ENCODE results near the gene RRAGD.
A peak's percentile ranks its signal among the peaks of the same experiment; 100 is the strongest.

The RRAGD gene

GRCh38 chr6:89432875-89433251, 20.8 kb upstream of the RRAGD start, which contains the start of gene ANKRD6:
Gene ANKRD6 (plus strand): TSS chr6:89433152. CDS start chr6:89566977, 133,825 bp downstream.
- peak; percentile 96 for ATAC-seq
- no peaks in the 10 kb centered on the region for H3K9me3 Mint-ChIP-seq
- H3K4me1 Mint-ChIP-seq = peaks cover 20% of the 10 kb centered on the region
- H3K27ac Mint-ChIP-seq = peak within 1 kb of the TSS; percentile 71
- H3K4me3 Mint-ChIP-seq = peak within 1 kb of the TSS; percentile 78
- DNase-seq = peak; percentile 91
- H3K36me3 Mint-ChIP-seq (ENCODE audit: low read depth) = no peaks in the 10 kb centered on the region
- peaks cover 12% of the 10 kb centered on the region for H3K27me3 Mint-ChIP-seq

DNA sequence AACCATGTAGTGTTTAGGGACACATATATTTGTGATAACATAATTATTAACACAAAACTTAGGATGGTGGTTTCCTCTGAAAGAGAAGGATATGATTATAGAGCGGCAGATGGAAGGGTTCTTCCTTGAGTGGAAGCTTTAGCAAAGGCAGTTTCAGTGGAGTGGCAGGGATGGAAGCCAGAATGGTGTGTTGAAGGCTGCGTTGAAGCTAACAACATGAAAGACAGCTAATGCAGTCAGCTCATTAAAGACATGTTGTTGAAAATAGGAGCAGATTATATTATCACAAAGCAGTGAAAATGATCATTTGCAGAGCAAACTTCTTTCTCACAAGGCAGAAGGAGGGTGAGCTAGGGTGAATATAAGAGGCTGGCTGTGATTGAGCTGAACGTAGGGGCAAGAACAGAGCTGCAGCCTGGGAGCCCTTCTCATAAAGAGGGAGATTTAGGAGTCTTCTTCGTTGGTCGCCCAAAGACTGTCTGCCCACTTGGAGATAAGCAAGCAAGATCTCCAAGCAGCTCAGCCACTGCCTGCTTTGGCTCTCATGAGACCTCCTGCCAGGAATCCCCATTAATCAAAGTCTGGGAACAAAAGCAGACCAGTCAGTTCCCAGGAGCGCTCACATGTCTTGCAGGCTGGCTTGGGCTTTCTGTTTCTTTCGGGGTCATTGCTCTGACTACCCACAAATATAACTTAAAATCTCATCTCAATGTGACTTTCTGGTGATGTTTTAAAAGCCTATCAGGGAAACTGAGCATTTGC, 18.3 kb upstream of the RRAGD start:
- H3K4me3 Mint-ChIP-seq = no peak overlapping the region
- H3K4me1 Mint-ChIP-seq = peaks cover 16% of the 10 kb centered on the region
- H3K9me3 Mint-ChIP-seq = no peaks in the 10 kb centered on the region
- peaks cover 15% of the 10 kb centered on the region for H3K27me3 Mint-ChIP-seq
- H3K36me3 Mint-ChIP-seq (ENCODE audit: low read depth) = no peaks in the 10 kb centered on the region
- DNase-seq (no peak), ATAC-seq (no peak)
- H3K27ac Mint-ChIP-seq = no peak overlapping the region

- no peaks in the 10 kb centered on the region for H3K9me3 Mint-ChIP-seq
- no peak overlapping the region for H3K27ac Mint-ChIP-seq
- H3K27me3 Mint-ChIP-seq = peaks cover 9% of the 10 kb centered on the region
- H3K4me3 Mint-ChIP-seq = no peak overlapping the region
- H3K4me1 Mint-ChIP-seq = peaks cover 12% of the 10 kb centered on the region
- no peak for ATAC-seq
- DNase-seq = no peak
- no peaks in the 10 kb centered on the region for H3K36me3 Mint-ChIP-seq (ENCODE audit: low read depth)
Observed at GRCh38 chr6:89416796-89417195, 4.7 kb upstream of the RRAGD start.

DNA sequence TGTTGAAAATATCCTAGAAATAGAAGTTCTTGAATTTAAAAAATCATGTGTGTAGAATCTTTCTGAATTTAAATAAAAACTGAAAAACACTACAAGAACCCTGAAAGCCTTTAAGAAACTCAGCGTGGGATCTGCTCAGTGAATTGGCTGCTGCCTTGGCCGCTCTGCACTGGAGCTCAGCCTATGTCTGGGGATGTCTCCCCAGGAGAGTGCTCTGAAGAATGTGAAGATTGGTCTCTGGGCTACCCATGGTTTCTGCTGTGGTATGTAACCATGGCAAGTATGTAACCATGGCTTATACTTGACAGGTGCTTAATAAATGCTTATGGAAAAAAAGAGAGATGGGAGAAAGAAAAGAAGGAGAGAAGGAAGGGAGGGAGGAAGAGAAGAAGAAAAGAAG, 3.1 kb upstream of the RRAGD start:
- no peak for ATAC-seq
- Mint-ChIP-seq H3K9me3 (no peaks in the 10 kb centered on the region), H3K27me3 (peaks cover 9% of the 10 kb centered on the region)

GRCh38 chr6:89414215-89414614, 2.1 kb upstream of the RRAGD start:
- ATAC-seq (no peak), DNase-seq (no peak)
- Mint-ChIP-seq H3K36me3 (ENCODE audit: low read depth) (no peaks in the 10 kb centered on the region), H3K9me3 (no peaks in the 10 kb centered on the region), H3K27ac (no peak overlapping the region), H3K4me3 (no peak overlapping the region), H3K4me1 (peaks cover 23% of the 10 kb centered on the region), H3K27me3 (peaks cover 7% of the 10 kb centered on the region)

More for the DNA sequence above, 3.1 kb upstream of the RRAGD start:
- DNase-seq = no peak
- peaks cover 20% of the 10 kb centered on the region for H3K4me1 Mint-ChIP-seq
- H3K4me3 Mint-ChIP-seq = no peak overlapping the region
- H3K27ac Mint-ChIP-seq = no peak overlapping the region
- H3K36me3 Mint-ChIP-seq (ENCODE audit: low read depth) = no peaks in the 10 kb centered on the region

- peak overlapping the region; percentile 85 for H3K4me3 Mint-ChIP-seq
- peak overlapping the region; percentile 82 for H3K27ac Mint-ChIP-seq
- no peak for ATAC-seq
- H3K4me1 Mint-ChIP-seq = peaks cover 23% of the 10 kb centered on the region
- H3K9me3 Mint-ChIP-seq = no peaks in the 10 kb centered on the region
- DNase-seq = no peak
- H3K27me3 Mint-ChIP-seq = peaks cover 7% of the 10 kb centered on the region
- no peaks in the 10 kb centered on the region for H3K36me3 Mint-ChIP-seq (ENCODE audit: low read depth)
Observed at GRCh38 chr6:89413006-89413400, 930 bp upstream of the RRAGD start.

DNA sequence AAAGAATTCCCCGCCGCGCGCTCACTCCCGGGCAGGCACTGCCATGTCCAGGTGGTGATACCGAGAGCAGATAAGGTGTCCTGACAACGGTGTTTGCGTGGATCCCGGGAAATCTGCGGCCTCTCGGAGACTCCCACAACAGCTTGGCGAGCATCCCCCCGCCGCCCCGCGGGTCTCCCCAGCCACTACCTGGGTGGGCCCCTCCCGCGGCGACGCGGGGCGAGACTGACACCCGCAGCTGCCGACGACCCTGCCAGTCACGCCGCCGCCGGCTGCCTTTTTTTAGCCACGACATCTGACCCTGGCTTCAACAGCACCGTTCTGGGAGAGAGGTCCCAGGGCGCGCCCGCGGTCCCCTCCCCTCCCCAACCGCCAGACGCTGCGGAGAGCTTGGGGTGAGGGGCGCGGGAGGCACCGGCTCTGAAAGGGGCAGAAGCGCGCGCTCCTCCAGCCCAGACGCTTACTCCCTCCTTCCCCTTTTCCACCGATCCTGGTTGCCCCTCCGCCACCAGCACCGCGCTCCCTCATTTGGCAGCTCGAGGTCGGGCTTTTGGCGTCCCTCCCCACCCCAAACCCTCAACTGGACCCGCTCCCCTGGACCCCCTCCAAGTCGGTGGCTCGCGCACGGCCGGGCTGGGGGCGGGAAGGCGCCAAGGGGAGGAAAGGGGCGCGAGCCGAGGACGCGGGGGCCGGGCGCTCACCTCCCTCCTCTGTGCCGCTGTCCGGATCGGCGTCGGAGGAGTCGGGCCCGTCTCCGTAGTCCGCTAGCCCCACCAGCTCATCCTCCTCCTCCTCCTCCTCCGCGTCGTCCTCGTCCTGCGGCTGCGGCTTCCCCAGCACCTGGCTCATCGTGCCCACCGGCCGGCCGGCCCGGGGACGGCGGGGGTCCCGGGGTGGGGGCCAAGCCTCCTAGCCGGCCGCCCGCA, 665 bp downstream of the RRAGD start:
- H3K27ac Mint-ChIP-seq = peak overlapping the region; percentile 31
- DNase-seq = peak; percentile 39

GRCh38 chr6:89410788-89411144, 1.3 kb downstream of the RRAGD start:
- Mint-ChIP-seq H3K27ac (peak overlapping the region; percentile 56), H3K4me1 (peaks cover 23% of the 10 kb centered on the region), H3K36me3 (ENCODE audit: low read depth) (no peaks in the 10 kb centered on the region), H3K27me3 (peaks cover 4% of the 10 kb centered on the region), H3K4me3 (peak overlapping the region; percentile 80), H3K9me3 (no peaks in the 10 kb centered on the region)
- DNase-seq (no peak), ATAC-seq (no peak)

More for the DNA sequence above, 665 bp downstream of the RRAGD start:
- peak; percentile 58 for ATAC-seq
- no peaks in the 10 kb centered on the region for H3K9me3 Mint-ChIP-seq
- H3K4me3 Mint-ChIP-seq = peak overlapping the region; percentile 80
- peaks cover 7% of the 10 kb centered on the region for H3K27me3 Mint-ChIP-seq
- peaks cover 23% of the 10 kb centered on the region for H3K4me1 Mint-ChIP-seq
- H3K36me3 Mint-ChIP-seq (ENCODE audit: low read depth) = no peaks in the 10 kb centered on the region

- Mint-ChIP-seq H3K36me3 (ENCODE audit: low read depth) (no peaks in the 10 kb centered on the region), H3K4me3 (peak overlapping the region; percentile 80), H3K27ac (no peak overlapping the region), H3K9me3 (no peaks in the 10 kb centered on the region), H3K4me1 (peaks cover 23% of the 10 kb centered on the region), H3K27me3 (peaks cover 4% of the 10 kb centered on the region)
- no peak for ATAC-seq
- no peak for DNase-seq
Observed at GRCh38 chr6:89410231-89410761, 1.8 kb downstream of the RRAGD start.

- Mint-ChIP-seq H3K36me3 (ENCODE audit: low read depth) (no peaks in the 10 kb centered on the region), H3K9me3 (no peaks in the 10 kb centered on the region), H3K27me3 (peaks cover 4% of the 10 kb centered on the region), H3K27ac (no peak overlapping the region), H3K4me1 (peaks cover 23% of the 10 kb centered on the region), H3K4me3 (no peak overlapping the region)
- ATAC-seq (no peak), DNase-seq (no peak)
Observed at GRCh38 chr6:89409461-89410035, 2.5 kb downstream of the RRAGD start.

DNA sequence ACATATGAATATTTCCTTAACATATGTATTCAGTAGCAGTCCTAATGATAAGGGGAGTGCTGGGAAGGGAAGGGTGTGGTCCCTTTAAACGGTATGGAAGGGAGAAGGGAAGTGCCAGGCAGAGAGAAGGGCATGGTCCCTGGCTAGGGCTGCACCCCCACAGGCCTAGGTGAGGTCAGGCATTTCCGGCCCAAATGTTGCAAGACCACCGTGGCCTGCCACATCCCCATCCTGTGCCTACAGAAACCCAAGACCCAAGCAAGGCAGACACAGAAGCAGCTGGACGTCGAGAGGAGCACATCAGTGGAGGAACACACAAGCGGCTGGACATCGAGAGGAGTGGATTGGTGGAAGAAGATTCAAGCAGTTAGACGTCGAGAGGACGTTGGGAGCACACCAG, 5.9 kb downstream of the RRAGD start:
- no peaks in the 10 kb centered on the region for H3K9me3 Mint-ChIP-seq
- no peaks in the 10 kb centered on the region for H3K27me3 Mint-ChIP-seq
- H3K27ac Mint-ChIP-seq = no peak overlapping the region
- H3K4me1 Mint-ChIP-seq = peaks cover 13% of the 10 kb centered on the region
- DNase-seq (no peak), ATAC-seq (no peak)
- H3K36me3 Mint-ChIP-seq (ENCODE audit: low read depth) = no peaks in the 10 kb centered on the region
- no peak overlapping the region for H3K4me3 Mint-ChIP-seq

DNA sequence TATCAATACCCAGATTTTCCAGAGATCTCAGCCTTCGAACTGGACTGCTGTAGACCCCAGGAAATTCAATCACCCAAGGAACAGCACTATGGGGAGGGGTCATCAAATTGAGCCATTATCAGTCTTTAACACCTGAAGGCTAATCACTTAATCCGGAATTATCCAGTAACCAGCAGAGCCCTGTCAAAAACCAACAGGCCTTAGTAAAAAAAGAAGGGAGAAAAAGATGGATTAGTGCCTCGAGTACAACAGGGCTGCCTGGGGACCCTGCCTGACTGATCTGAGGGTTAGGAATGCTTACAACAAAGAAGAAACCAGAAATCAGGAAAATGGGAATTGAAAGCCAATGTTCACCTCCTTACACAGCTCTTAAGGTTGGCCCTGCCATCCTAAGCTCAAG, 7.6 kb downstream of the RRAGD start:
- Mint-ChIP-seq H3K36me3 (ENCODE audit: low read depth) (no peaks in the 10 kb centered on the region), H3K27me3 (no peaks in the 10 kb centered on the region), H3K4me1 (peaks cover 3% of the 10 kb centered on the region), H3K9me3 (no peaks in the 10 kb centered on the region), H3K4me3 (no peak overlapping the region), H3K27ac (no peak overlapping the region)
- ATAC-seq (no peak), DNase-seq (no peak)

DNA sequence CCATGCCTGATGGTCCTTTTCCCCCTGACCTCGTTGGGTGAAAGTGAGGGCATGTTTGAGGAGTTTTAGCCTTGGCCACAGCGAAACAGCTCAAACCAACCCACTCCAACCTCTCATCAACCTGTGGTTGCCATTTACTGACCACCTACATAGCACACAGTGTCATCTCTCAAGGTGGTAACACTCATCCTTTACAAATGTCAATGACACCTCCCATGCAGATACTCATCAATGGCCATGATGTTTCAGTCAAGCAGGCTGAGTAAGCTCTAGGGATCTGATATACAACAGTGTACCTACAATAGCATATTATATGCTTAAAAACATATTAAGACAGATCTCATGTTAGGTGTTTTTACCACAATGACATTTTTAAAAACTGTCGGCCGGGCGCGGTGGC, 9.3 kb downstream of the RRAGD start:
- Mint-ChIP-seq H3K27me3 (no peaks in the 10 kb centered on the region), H3K27ac (no peak overlapping the region), H3K4me3 (no peak overlapping the region), H3K4me1 (peaks cover 1% of the 10 kb centered on the region), H3K36me3 (ENCODE audit: low read depth) (no peaks in the 10 kb centered on the region), H3K9me3 (no peaks in the 10 kb centered on the region)
- DNase-seq (no peak), ATAC-seq (peak; percentile 89)

GRCh38 chr6:89400912-89401399, 11.1 kb downstream of the RRAGD start:
- Mint-ChIP-seq H3K4me1 (peaks cover 1% of the 10 kb centered on the region), H3K27ac (no peak overlapping the region), H3K9me3 (no peaks in the 10 kb centered on the region), H3K27me3 (no peaks in the 10 kb centered on the region), H3K4me3 (no peak overlapping the region), H3K36me3 (ENCODE audit: low read depth) (no peaks in the 10 kb centered on the region)
- no peak for ATAC-seq
- no peak for DNase-seq
